DMS153 treated with DMSO at 0.1 percent for 48 hours (cell line): ENCODE data around the gene ZNF334.

Experiments
- DNase-seq: peaks from one replicate; lab custom pipeline; 2025; ENCODE audit not compliant: unreplicated experiment; lab: John Stamatoyannopoulos, UW

Gene ZNF334

DNA sequence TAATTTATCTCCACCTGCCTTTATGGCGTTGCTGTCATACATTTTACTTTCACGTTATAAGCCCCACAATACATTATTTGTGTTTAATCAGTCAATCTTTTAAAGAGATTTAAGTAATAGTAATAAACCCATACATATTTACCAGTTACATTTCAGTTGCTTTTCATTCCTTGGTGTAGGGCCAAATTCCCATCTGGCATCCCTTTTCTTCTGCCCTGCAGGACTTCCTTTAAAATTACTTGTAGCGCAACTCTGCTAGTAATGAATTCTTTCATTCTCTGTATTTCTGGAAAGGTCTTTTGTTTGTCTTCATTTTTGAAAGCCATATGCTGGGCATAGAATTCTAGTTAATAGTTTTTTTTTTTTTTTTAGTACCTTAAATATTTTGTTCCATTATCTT, 24.9 kb downstream of the ZNF334 start:
- no peak for DNase-seq

GRCh38 chr20:46487628-46488027, 25.7 kb downstream of the ZNF334 start:
- DNase-seq: no peak

DNA sequence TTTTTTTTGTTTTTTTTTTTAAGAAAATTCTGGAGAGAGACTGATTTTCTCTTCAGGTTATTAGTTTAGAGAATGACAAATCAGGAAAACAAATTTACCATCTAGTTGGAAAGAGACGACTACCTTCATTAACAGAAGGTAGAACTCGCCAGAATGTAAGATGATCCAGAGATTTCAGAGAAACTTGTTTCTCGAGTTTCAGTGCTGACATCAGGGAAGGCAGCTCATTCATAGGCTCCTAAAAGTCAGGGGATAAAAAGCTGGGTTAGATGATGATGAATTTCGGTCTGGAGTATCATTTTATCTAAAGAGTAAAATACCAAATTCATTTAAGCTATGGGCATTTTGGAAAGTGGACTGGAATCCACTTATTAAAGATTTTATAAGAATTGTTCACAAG, 27.9 kb downstream of the ZNF334 start:
- no peak for DNase-seq

- no peak for DNase-seq
Measured at GRCh38 chr20:46484954-46485353, 28.4 kb downstream of the ZNF334 start.

DNA sequence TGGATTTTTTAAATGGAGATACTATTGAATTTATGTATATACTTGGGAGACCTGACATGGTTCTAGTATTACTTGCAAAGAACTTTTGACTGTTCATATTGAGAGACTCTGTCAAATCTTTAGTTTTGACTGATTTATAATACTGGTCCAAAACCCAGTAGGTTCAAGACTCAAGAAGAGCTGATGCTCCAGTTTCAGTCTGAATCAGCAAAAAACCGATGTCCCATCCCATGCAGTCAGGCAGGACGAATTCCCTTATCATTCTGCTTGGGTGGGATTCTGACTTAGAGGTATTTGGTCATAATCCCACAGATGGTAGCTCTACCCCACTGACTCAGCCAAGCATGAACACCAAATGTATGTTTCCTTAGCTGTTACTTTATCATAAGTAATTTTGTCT, 29.5 kb downstream of the ZNF334 start:
- no peak for DNase-seq

- DNase-seq: no peak
Measured at GRCh38 chr20:46482864-46483263, 30.5 kb downstream of the ZNF334 start.

- DNase-seq: no peak
Measured at GRCh38 chr20:46477640-46478039, 35.7 kb downstream of the ZNF334 start.

DNA sequence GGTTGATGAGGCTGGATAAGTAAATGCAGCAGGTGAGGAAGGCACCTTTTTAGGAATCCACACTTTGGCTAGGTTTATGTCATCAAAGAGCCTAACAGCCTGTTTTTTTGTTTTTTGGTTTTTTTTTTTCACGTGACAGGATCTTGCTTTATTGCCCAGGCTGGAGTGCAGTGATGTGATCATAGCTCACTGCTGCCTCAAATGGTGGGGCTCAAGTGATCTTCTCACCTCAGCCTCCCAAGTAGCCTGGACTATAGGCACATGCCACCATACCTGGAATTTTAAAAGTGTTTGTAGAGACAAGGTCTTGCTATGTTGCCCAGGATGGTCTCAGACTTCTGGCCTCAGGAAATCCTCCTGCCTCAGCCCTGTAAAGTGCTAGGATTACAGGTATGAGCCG, 36.1 kb downstream of the ZNF334 start:
- no peak for DNase-seq

GRCh38 chr20:46468508-46468907, 44.9 kb downstream of the ZNF334 start:
- DNase-seq: no peak

- no peak for DNase-seq
Measured at GRCh38 chr20:46464451-46464850, 48.9 kb downstream of the ZNF334 start.

DNA sequence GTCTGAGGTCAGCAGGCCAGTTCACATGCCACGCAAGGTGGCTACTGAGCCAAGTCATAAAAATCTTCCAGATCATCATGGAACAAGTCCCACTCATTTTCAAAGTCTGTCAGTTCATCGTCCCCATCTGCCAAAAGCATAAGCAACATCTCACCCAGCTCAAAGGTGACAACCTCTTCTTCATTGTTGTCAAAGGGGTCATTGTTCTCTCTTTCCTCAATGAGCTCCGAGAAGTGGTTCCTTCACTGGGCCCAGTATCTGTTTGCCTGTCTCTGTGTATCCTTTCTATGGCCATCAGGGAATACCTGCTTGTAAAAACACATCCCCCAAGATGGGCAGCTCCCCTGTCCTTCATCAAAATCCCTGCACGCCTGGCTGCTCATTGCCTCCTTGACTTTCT, 49.5 kb downstream of the ZNF334 start:
- DNase-seq: no peak

GRCh38 chr20:46461808-46462207, 51.6 kb downstream of the ZNF334 start:
- no peak for DNase-seq

- peak; percentile 65 for DNase-seq
Measured at GRCh38 chr20:46458866-46459750, 54.3 kb downstream of the ZNF334 start.

DNA sequence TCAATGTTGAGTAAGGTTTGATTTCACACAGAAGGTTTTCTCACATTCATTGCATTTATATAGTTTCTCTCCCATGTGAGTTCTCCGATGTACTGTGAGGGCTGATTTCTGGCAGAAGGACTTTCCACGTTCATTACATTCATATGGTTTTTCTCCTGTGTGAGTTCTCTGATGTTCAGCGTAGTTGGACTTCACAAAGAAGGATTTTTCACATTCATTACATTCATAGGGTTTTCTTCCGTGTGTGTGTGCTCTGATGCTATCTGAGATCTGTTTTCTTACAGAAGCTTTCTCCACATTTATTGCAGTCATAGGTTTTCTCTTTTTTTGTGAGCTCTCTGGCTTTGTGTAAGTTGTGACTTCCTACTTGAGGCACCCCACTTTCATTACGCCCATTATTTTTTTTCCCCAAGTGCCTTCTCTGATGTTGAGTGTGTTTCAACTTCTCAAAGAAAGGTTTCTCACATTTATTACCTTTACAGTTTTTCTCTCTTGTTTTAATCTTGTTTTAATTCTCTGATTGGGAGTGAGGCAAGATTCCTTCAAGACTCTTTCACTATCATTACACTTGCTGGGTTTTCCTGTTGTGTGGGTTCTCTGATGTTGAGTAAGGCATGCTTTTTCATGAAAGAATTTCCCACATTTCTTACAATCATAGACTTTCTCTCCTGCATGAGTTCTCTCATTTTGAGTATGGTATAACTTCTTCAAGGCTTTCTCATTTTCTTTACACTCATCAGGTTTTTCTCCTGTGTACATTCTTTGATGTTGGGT, 56.9 kb downstream of the ZNF334 start:
- DNase-seq: no peak

DNA sequence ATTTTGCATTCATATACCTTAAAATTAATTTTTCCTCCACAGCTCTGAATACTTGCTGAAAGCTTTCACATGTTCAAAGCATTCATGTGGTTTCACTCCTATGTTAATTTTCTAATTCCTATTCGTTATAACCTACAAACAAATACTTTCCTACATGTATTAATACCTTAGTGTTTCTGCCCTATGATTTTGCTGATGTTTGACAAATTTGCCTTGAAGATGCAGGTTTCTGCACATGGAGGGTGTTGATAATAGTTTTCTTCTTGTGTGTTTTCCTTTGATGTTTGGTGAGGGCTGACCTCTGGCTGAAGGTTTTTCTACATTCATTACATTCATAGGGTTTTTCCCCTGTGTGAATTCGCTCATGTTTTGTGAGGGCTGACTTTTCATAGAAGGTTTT, 57.6 kb downstream of the ZNF334 start:
- DNase-seq: no peak
